Left renal cortex interstitium (tissue), 4 donors: ENCODE measurements around the gene B4GAT1. TPM values are rescaled to one million over a fixed set of nuclear protein-coding genes. Genes with fewer than 3 reads are reported as not detected.
"Not testable (repeated sequence)": the region's sequence is repeated elsewhere in the genome, so short reads cannot be mapped to it uniquely, and the experiment has no call there.

Source experiments
- DNase-seq, 4 donors: peaks; one replicate each; pipeline ENCODE4 v3.0.0-alpha.2; 2013; ENCODE audit warnings: low read depth in 4 of 4, low spot score in 2 of 4, missing footprints in 1 of 4
- polyA plus RNA-seq, 4 donors: library from polyadenylated mRNA; unstranded; fragments of 120-200 nt; gene quantifications; one replicate each; pipeline ENCODE4 v1.2.1, GENCODE V29; 2013; ENCODE audit not compliant: insufficient read length in 4 of 4

Gene B4GAT1
- polyA plus RNA-seq, 4 donors, result 50.3 to 64.6 (median 51.9) TPM

DNA sequence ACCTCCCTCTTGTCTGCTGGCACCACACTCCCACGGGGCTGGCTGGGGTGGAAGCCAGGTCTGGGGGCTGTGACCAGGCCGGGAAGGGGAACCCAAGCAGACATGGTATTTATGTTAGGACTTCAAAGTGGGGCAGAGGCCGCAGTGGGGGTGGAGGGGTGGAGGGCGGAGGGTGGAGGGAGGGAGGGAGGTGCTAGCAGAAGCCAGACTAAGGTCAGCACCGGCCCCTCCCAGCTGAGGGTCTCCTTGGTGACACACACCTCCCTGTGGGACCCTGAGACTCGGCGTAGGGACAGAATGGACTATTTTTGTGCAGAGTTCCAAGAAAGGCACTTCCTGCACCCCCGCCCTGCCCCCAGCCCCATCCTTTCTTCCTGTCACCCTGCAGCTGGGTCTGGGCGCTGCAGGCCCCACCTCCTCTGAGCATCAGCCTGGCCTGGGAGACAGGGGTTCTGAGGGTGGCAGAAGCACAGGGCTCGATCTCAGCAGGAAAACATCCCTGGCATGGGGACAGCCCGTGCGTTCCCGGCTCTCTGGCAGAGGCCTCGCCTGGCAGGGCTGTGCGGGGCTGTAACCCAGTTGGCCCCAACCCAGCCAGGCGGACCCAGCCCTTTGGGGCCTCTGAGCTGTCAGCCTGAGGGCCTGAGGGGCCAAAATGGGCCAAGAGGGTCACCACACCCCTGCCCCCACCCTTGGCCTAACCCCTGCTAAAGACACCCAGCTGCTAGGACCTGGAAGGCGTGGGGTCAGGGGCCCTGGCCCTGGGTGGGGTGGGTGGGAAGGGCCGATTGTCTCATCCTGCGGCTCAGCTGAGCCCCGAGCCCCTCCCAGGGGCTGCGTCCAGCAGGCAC is 20.9 kb downstream of the B4GAT1 start:
- no peak for DNase-seq

DNA sequence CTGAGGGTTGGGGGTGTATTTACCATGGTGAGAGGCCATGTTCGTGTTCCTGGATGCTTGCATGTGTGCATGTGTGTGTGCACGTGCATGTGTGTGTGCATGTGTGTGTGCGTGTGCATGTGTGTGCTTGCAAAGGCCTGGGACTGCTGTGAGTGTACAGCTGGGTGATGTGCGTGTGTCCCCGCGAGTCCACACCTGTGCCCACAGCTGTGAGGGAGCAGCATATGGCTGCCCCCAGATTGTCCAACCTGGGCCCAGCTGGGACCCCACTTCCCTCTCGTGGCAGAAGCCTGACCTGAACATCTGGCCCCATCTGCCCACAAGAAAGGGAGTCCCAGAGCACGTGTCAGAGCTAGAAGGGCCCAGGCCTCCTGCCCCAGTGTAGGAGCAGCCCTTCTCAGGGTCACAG is 22.2 kb downstream of the B4GAT1 start:
- DNase-seq, result no peak

DNA sequence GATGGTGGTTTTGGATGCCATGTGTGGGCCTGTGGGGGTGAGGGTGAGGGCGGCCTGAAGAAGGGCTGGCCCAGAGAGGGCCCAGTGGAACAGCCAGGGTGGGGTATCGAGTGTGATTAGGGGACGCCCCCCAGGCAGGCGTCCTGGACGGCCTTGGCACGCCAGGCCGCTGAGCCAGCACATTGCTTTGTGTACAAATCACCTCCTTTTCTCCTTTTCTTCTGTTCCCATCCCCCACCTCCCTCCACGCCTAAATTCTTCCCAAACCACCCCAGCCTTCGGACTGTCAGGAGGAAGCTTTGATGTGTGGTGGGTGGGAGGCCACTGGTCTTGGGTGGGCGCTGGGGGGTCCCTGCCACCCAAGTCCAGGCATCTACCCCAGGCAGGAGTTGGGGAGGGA is 22.8 kb downstream of the B4GAT1 start:
- no peak for DNase-seq

DNA sequence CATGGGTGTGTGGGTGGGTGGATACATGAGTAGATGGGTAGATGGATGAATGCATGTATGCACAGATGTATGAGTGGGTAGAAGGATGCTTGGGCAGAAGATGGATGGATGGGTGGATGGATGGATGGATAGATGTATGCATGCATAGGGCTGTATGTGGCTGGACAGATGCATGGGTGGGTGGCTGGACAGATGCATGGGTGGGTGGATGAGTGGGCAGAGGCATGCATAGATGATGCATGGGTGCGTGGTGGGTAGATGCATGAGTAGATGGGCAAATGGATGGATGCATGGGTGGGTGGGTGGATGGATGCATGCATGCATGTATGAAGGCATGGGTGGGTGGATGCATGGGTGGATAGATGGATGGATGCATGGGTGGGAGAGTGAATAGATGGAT is 23.7 kb downstream of the B4GAT1 start:
- DNase-seq, result no peak

DNA sequence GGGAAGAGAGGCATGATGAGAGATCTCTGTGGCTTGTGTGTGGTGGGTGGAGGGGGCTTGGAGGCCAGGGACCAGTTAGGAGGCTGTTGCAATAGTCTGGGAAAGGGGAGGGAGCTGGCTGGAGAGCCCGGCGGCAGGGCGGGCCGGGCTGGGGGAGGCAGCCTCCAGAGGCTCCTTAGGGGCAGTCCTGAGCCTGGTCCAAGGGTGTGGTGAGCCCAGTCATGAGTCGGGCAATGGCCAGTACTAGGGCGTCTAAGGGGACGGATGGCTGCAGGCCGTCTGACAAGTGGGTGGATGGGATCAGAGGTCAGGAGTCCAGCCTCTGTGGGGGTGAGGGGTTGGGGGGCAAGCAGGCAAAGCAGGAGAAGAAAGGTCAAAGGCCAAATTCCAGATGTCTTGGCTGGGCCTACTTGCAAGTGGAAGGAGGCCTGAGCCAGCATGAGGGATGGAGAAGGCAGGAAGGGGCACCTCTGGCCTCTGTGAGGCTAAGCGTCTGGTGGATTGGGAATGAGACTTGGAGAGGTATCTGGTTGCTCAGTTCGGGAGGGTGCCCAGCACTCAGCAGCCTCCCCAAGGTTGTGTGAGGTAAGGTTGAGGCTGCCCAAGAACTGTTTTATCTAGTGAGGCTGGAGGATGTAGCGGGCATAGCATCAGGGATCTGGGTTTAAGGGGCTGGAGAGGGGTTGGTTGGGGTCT is 24.5 kb downstream of the B4GAT1 start:
- DNase-seq, result no peak

DNA sequence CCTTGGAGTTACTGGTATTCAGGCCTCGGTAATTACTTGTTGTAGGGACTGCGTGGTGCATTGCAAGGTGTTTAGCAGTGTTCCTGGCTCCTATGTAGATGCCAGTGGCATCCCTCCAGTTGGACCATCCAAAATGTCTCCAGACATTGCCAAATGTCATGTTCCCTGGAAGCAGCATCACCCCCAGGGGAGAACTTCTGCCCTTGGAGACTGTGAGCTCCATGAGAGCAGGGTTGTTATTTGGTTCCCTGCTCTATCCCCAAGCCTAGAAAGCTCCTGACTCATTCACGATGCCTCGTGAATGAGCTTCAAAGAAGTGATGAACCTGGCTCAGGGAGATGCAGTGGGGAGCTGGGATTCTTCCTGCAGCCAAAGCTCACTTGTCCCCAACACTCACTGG is 25.8 kb downstream of the B4GAT1 start:
- no peak for DNase-seq

DNA sequence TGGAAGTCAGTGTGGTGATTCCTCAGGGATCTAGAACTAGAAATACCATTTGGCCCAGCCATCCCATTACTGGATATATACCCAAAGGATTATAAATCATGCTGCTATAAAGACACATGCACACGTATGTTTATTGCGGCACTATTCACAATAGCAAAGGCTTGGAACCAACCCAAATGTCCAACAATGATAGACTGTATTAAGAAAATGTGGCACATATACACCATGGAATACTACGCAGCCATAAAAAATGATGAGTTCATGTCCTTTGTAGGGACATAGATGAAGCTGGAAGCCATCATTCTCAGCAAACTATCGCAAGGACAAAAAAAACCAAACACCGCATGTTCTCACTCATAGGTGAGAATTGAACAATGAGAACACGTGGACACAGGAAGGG is 26.7 kb downstream of the B4GAT1 start:
- DNase-seq, result not testable (repeated sequence)

DNA sequence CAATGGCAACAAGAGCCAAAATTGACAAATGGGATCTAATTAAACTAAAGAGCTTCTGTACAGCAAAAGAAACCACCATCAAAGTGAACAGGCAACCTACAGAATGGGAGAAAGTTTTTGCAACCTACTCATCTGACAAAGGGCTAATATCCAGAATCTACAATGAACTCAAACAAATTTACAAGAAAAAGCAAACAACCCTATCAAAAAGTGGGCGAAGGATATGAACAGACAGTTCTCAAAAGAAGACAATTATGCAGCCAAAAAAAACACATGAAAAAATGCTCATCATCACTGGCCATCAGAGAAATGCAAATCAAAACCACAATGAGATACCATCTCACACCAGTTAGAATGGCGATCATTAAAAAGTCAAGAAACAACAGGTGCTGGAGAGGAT is 27.1 kb downstream of the B4GAT1 start:
- DNase-seq, result not testable (repeated sequence)

DNA sequence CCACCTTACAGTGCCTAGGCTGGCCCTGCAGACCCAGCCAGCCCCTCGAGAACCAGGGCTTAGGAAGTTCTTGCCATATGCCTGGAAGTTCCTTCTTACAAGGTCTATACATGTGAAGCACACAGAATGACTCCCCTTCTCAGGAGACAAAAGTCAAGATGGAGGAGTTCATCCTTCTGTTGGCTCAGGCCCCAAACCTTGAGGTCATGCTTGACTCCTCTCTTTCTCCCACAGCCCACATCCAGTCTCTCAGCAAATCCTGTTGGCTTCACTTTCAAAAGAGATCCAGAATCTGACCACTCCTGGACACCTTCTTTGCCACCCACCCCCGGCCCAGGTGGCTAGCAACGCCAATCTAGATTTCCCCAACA is 28.8 kb downstream of the B4GAT1 start:
- no peak for DNase-seq

DNA sequence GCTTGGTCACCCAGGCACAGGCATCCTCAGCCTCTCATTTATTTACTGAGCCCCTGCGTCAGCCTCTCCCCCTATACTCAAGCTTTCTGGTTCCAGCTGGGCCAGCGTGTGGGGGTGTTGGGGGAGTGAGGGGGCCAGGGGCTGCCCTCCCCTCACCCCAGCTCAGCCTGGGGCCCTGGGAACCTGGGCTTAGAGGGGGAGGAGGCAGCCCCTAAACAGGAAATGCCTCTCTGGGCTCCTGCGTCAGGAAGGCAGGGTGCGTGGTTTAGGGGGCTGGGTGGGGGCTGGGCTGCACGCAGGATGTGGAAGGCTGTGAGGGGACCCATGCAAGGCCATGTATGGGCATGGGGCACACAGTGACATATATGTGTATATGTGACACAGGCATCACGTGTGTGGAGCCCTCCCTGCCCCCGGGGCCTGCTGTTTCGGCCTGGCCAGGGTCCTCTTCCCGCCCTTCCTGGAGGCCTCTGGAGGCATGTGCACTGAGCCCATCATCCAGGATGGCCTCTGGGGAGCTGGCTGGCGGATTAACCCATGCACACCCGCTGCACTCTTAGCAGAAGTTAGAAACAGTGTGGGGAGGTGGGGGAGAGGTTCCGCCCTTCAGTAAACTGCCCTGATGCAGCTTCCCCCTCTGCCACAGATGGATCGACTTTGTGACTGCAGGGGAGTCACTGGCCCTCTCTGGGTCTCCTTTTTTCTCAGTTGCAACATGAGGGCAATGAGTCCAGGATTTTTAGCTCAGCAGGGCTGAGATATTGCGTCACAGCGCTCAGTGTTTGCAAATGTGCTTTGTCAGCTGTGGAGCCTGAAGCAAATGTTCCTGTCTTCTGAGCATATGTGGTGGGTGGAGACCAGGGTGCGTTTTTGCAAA is 29.5 kb downstream of the B4GAT1 start:
- DNase-seq, result no peak

DNA sequence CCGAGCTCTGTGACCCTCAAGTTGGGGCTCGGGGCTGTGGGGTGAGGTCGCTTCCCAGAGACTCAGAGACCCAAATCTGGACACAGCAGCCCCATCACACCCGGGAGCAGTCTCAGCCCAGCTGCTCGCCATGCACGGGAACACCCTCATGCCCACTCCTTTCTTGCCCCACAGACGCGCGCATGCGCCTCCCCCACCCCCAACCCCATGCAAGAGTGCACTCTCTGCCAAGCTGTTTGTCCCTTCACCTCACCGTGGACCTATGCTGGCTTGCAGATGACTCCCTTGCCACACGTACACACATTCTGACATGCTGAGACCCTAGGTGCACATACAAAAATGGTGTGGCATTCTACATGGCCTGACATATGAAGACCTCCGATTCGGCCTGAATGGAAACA is 30.1 kb downstream of the B4GAT1 start:
- peak in 1 of 4 donors; percentile 68 for DNase-seq

DNA sequence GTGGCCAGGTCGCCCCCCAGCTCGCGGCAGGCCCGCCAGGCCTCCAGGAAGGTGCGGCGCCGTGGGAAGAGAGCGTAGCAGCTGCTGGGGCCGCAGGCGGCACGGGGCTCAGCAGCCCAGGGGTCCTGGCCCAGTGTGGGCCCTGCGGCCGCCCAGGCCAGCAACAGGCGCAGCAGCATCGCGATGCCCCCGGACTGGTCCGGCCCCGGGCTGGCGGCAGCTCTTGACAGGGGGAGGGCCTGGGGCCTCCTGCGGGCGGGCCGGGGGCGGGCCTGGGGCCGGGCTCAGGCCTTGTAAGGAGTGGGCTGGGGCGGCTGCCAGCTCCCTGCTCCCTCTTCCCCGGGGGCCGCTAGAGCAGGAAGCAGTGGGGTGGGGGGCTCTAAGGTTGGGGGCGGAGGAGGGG is 30.6 kb downstream of the B4GAT1 start, which contains the start of gene CD248:
Gene CD248, minus strand, starts transcription at position 196 of the 403 bp plus-strand sequence. Its CDS starts 17 bp downstream, at position 179.
- peak in 1 of 4 donors; percentile 64 for DNase-seq

DNA sequence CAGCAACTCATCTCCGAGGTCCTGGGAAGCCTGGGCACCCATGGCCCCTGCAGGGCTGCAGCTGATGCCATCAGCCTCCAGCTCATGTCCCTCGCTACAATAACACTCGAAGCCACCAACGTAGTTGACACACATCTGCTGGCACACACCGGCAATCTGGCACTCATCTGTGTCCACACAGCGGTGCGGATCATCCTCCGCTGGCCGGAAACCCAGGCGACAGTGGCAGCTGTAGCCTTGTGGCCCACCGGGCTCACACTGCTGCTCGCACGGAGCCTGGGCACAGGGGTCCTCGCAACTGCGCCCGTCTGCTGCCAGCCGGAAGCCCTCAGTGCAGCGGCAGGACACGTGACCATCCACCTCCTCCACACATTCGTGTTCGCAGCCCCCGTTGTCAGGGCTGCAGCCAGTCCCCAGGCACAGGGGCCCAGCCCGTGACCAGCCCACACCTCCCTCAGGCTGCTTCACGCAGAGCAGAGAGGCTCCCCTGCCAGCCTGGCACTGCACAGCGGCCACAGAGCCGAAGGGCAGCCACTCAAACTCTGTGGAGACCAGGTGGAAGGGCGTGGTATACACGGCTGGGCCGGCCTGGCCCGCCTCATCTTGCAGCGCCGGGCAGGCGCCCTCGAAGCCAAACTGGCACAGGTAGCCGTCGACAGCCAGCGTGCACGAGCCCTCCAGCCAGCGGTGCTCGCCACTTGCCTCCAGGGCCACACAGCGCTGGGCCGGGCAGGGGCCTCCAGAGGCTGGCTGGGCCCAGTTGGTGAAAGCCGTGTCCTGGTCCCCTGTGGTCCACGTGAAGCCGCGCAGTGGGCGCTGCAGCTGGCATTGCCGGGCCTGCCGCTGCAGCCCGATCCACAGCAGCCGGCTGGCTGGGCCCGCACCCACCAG is 31.3 kb downstream of the B4GAT1 start:
- no peak for DNase-seq

DNA sequence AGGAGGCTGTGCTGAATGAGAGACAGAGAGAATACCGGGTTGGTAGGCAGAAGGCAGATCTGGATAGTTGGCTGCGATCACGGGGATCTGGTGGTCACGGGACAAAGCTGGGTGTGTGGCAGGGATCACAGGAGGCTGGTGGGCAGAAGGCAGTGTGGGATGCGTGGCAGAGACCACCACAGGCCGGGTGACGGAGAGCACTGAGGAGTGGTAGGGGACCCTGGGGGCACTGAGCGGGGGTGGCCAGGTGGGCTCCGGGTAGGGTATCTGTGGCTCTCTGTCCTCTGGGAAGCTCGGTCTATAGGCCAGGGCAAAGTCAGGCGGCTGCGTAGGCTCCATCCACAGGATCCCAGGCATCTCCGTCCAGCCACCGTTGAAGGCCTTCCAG is 31.9 kb downstream of the B4GAT1 start:
- no peak for DNase-seq

DNA sequence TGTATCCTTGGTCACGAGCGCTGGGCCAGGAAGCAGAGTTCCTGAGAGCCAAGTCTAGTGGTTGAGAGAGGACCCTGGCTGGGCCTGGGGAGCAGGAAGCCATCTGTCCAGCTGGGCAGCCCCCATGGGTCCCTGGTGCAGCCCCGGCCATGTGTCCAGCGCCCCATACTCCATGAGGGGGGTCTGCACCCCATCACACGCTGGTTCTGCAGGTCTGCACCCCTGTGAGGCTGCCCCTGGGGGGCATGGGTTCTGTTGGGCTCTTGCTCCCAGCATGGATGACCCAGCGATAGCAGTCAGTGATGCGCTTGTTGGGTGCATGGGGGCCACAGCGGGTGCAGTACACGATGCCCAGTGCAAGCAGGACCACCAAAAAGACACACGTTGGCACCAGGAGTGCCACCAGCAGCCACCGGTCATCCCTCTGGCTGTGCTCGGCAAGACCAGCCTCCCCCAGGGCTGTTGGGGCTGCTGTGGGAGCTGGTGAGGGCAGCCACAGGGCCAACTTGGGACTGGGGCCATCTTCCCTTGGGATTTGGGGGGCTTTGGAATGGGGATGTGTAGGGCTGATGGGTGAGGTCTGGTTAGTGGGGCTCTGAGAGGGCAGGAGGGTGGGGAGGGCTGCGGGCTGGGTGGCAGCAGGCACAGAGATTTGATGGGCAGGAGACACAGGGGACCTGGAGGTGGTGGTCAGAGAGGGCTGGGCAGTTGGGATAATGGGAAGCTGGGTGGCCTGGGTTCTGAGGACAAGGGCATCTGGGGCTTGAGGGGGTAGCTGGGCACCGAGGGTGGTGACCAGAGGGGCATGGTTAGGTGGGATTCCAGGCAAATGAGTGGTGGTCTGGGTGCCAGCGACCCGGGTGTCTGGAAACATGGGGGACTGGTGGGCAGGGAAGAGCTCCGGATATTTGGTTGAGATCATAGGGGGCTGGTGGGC is 32.6 kb downstream of the B4GAT1 start:
- DNase-seq, result no peak

DNA sequence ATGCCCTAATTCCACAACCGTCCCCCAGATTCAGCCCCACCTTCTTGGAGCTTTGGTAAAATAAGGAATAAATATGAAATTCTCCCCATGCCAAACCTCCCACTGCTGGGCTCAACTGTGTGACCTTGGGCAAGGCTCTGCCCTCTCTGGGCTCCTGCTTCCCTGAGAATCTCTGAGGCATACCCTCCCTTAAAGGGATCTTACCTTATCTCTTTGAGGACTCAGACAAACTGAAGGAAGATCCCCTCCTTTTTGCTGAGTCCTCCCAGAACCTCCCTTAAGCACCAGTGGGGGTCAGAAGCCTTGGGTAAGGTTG is 33.3 kb downstream of the B4GAT1 start:
- no peak for DNase-seq

DNA sequence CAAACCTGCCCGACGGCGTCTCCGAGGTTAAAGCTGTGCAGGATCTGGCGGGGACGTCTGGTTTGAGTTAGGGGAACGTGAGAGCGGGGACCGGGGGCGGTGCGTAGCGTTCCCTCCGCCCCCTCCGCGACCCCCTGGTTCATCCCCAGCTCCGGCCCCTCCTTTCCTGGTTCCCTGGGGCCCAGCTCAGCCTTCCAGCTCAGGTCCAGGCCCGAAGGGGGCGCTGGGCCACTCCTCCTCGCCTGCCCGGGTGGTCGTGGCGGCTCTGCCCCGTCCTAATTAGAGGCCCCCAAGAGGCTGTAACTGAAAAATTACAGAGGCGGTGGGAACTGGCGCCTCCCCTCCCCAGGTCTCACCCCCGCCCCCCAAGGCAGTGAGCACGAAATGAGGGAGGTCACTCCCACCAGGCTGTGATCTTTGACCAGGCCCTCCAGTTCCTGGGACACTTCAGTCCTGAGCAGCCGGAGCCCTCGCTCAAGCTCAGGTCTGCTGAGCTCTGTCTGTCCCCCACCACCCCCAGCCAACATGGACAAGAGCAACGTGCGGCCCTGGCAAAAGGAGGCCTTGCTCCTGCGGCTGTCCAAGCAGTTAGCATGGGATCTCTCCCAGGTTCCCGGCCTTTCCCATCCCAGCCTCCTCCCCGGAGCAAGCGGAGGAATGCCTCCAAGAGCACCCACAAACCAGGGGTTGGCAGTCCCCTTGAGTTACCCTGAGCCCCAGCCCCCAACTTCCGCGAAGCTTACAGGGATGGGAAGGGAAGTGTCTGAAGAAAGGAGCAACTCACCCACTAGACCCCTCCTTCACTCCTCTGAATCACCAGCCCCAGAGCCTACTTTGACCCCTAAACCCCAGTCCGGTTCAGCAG is 33.9 kb downstream of the B4GAT1 start:
- peak in 1 of 4 donors; percentile 65 for DNase-seq
